Activated CD8-positive, alpha-beta T cell treated with anti-CD3 and anti-CD28 coated beads for 36 hours (primary cell): ENCODE results near the gene CLRN1. TPM values are rescaled to one million over a fixed set of nuclear protein-coding genes. Genes with fewer than 3 reads are reported as not detected.
"Not testable (repeated sequence)": the region's sequence is repeated elsewhere in the genome, so short reads cannot be mapped to it uniquely, and the experiment has no call there.

Experiments used
- ATAC-seq: fragments of 200-7000 bp; cut with Tn5 transposase; one replicate; pipeline ENCODE4 v1.10.0; 2021; ENCODE audit warnings: mild to moderate bottlenecking, moderate library complexity
- CTCF ChIA-PET: fragments of 350-600 bp; sonication (Branson Sonifier 250); formaldehyde crosslinking; loops from one replicate; lab custom pipeline; 2021; ENCODE audit warnings: antibody characterized with exemption; lab: Charles Lee
- POLR2A ChIA-PET: fragments of 350-600 bp; sonication (Branson Sonifier 250); formaldehyde crosslinking; loops from one replicate; lab custom pipeline; 2021; ENCODE audit warnings: antibody characterized with exemption; lab: Charles Lee
- DNase-seq: peaks from one replicate; pipeline ENCODE4 v3.0.0-alpha.2; 2020
- H3K27ac Mint-ChIP-seq: one replicate; pipeline ENCODE4 v1.8.0; 2021; ENCODE audit warnings: mild to moderate bottlenecking, mixed read lengths
- H3K27me3 Mint-ChIP-seq: one replicate; pipeline ENCODE4 v1.8.0; 2021; ENCODE audit warnings: mixed read lengths
- H3K36me3 Mint-ChIP-seq: one replicate; pipeline ENCODE4 v1.8.0; 2021; ENCODE audit warnings: low read depth, mixed read lengths
- H3K4me1 Mint-ChIP-seq: one replicate; pipeline ENCODE4 v1.8.0; 2021; ENCODE audit warnings: low read depth, mixed read lengths
- H3K4me3 Mint-ChIP-seq: one replicate; pipeline ENCODE4 v1.8.0; 2021; ENCODE audit warnings: mild to moderate bottlenecking, moderate library complexity, mixed read lengths
- H3K9me3 Mint-ChIP-seq: one replicate; pipeline ENCODE4 v1.8.0; 2021; ENCODE audit warnings: mixed read lengths
- CTCF ChIP-seq: fragments of 200-600 bp; IDR thresholded peaks from one replicate; pipeline ENCODE4 v1.8.0; 2022; ENCODE audit warnings: antibody characterized with exemption, mild to moderate bottlenecking
- intact Hi-C: fragments of 100-400 bp; cut with micrococcal nuclease; formaldehyde crosslinking; loops from one replicate; pipeline ENCODE4 v1.10.0; 2022
- total RNA-seq, 2 experiments: library from RNA; stranded (reverse); gene quantifications; one replicate each; pipeline ENCODE4 v1.2.3, GENCODE V29; 2021

CLRN1 gene
- total RNA-seq, 2 experiments from 2014 or later = not detected

- POLR2A ChIA-PET = no interaction called here
- DNase-seq (no peak), ATAC-seq (no peak)
- Mint-ChIP-seq H3K9me3 (no peaks in the 10 kb centered on the region), H3K36me3 (no peaks in the 10 kb centered on the region), H3K27ac (no peak overlapping the region), H3K27me3 (peaks cover 6% of the 10 kb centered on the region), H3K4me1 (no peaks in the 10 kb centered on the region), H3K4me3 (no peak overlapping the region)
- CTCF ChIA-PET = no interaction called here
- intact Hi-C loops = no loop called here
- TF ChIP-seq CTCF = no peak
Observed at GRCh38 chr3:150998996-150999395, 26.5 kb upstream of the CLRN1 start.

- intact Hi-C loops = no loop called here
- DNase-seq = no peak
- no peak overlapping the region for H3K27ac Mint-ChIP-seq
- CTCF ChIA-PET = interaction anchor here (1.8 kb wide), 1 partner anchor 71 kb away, joined by 5 read pairs; no protein-coding TSS in a partner anchor
- POLR2A ChIA-PET = no interaction called here
- no peak for TF ChIP-seq CTCF
- H3K4me3 Mint-ChIP-seq = no peak overlapping the region
- no peaks in the 10 kb centered on the region for H3K36me3 Mint-ChIP-seq
- peaks cover 6% of the 10 kb centered on the region for H3K27me3 Mint-ChIP-seq
- no peaks in the 10 kb centered on the region for H3K9me3 Mint-ChIP-seq
- H3K4me1 Mint-ChIP-seq = no peaks in the 10 kb centered on the region
- no peak for ATAC-seq
Observed at GRCh38 chr3:150996731-150997130, 24.2 kb upstream of the CLRN1 start.

- TF ChIP-seq CTCF = no peak
- Mint-ChIP-seq H3K27ac (no peak overlapping the region), H3K4me1 (no peaks in the 10 kb centered on the region)
Observed at GRCh38 chr3:150995510-150995909, 23.0 kb upstream of the CLRN1 start.

GRCh38 chr3:150989208-150989607 is 16.7 kb upstream of the CLRN1 start:
- ATAC-seq (no peak), DNase-seq (no peak)
- Mint-ChIP-seq H3K36me3 (no peaks in the 10 kb centered on the region), H3K27ac (no peak overlapping the region), H3K4me1 (no peaks in the 10 kb centered on the region), H3K4me3 (no peak overlapping the region), H3K27me3 (peaks cover 7% of the 10 kb centered on the region), H3K9me3 (no peaks in the 10 kb centered on the region)
- TF ChIP-seq CTCF = no peak
- intact Hi-C loops = no loop called here
- ChIA-PET POLR2A (no interaction called here), CTCF (no interaction called here)

More at GRCh38 chr3:150995510-150995909, 23.0 kb upstream of the CLRN1 start:
- H3K9me3 Mint-ChIP-seq = no peaks in the 10 kb centered on the region
- intact Hi-C loops = no loop called here
- H3K4me3 Mint-ChIP-seq = no peak overlapping the region
- POLR2A ChIA-PET = no interaction called here
- CTCF ChIA-PET = interaction anchor here (1.8 kb wide), 1 partner anchor 70 kb away, joined by 5 read pairs; no protein-coding TSS in a partner anchor
- ATAC-seq (no peak), DNase-seq (no peak)
- H3K27me3 Mint-ChIP-seq = peaks cover 8% of the 10 kb centered on the region
- H3K36me3 Mint-ChIP-seq = no peaks in the 10 kb centered on the region

GRCh38 chr3:150988395-150988794 is 15.9 kb upstream of the CLRN1 start:
- H3K4me1 Mint-ChIP-seq, CTCF ChIA-PET, ATAC-seq, H3K27ac Mint-ChIP-seq, DNase-seq, H3K9me3 Mint-ChIP-seq, POLR2A ChIA-PET, H3K27me3 Mint-ChIP-seq, intact Hi-C loops, H3K36me3 Mint-ChIP-seq, H3K4me3 Mint-ChIP-seq: not testable (repeated sequence)

GRCh38 chr3:150985711-150986110 is 13.2 kb upstream of the CLRN1 start:
- peaks cover 6% of the 10 kb centered on the region for H3K27me3 Mint-ChIP-seq
- intact Hi-C loops = no loop called here
- ATAC-seq (no peak), DNase-seq (no peak)
- H3K27ac Mint-ChIP-seq = no peak overlapping the region
- H3K36me3 Mint-ChIP-seq = no peaks in the 10 kb centered on the region
- no peaks in the 10 kb centered on the region for H3K4me1 Mint-ChIP-seq
- TF ChIP-seq CTCF = no peak
- H3K9me3 Mint-ChIP-seq = no peaks in the 10 kb centered on the region
- H3K4me3 Mint-ChIP-seq = no peak overlapping the region
- CTCF ChIA-PET = interaction anchor here (1.2 kb wide), 1 partner anchor 100 kb away, joined by 3 read pairs; the partner anchor contains the start of gene MED12L
- POLR2A ChIA-PET = no interaction called here
